GM21360 (cell line): ENCODE measurements around the gene FANCC.
"Not testable (repeated sequence)": the region's sequence is repeated elsewhere in the genome, so short reads cannot be mapped to it uniquely, and the experiment has no call there.

Source experiments
- ATAC-seq: cut with Tn5 transposase; IDR thresholded peaks from one replicate; pipeline ENCODE4 v1.9.1; 2021; ENCODE audit warnings: mild to moderate bottlenecking, moderate library complexity; ENCODE audit not compliant: unreplicated experiment

Gene FANCC

DNA sequence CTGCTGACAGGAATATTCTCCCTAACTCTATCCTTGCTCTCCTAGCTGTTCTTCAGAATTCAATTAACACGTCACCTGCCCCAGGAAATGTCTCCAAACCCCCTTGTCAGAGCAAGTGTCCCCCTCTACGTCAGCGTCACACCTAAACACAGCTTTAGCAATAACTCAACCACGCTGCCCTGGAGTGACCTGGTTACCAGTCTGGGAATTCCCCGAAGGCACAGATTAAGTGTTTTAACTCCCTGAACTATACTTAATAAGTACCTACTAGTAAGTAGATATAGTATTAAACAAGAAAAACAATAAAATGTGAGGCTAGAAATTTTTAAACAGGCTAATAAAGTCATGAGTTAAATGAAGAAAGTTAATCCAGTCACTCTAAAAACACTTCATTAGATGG is 78.4 kb downstream of the FANCC start:
- no peak for ATAC-seq

DNA sequence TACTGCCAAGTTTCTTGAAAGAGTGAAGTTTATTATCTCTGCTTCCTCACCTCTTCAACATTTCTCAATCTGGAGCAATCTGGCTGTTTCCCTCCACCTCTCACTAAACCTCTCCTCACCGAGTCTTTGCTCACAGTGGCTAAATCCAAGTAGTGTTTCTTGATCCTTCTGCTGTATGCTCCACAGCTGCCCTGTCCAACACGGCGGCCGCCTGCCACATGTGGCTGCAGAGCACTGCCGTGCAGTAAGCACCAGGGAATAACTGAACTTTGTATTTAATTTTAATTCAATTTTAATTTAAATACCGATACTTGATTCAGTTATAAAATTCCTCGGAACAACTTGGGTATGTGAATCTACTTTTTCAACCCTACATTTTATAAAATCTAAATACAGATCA is 80.2 kb downstream of the FANCC start:
- no peak for ATAC-seq

DNA sequence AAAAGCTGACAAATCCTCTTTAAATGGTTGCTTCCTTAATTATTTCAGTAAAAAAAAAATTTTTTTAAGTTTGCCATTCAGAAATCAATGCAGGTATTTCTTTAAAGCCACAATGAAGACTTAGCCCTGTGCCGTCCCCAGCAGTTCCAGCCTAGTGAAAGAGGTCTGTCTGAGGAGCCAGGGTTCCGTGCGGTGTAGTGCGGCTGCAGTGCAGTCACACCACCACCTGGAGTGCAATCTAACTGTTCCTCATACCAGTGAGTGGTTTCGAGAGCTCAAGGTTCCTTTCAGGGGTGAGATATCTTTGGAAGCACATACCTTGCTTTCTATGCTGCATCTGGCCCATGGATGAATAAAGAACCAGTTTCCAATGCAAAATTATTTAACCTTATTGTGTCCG is 87.5 kb downstream of the FANCC start:
- no peak for ATAC-seq

DNA sequence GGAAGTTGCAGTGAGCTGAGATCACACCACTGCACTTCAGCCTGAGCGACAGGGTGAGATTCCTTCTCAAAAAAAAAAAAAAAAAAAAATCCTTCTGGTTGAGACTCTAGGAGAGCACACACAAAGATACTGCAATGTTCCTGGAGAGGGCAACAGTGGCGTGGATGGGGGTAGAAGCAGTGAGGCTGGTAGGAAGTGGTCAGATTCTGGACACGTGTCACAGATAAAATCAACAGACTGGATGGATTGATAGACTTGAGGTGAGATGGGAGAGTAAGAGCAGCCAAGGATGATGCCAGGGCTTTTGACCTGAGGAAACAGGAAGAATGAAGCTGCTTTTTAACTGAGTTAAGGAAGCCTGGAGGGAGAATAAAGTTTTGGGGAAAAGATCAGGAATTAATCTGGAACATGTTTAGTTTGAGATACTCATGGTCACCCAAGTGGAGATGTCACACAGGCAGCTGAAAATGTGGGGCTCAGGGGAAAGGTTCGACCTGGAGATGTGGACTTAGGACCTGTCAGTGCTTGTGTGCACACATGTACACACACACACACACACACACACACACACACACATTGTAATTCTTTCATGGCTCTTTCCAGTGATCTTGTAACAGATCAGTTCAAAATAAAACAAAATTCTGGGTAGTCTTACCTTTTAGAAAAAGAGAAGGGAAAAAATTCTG is 88.1 kb downstream of the FANCC start:
- no peak for ATAC-seq

DNA sequence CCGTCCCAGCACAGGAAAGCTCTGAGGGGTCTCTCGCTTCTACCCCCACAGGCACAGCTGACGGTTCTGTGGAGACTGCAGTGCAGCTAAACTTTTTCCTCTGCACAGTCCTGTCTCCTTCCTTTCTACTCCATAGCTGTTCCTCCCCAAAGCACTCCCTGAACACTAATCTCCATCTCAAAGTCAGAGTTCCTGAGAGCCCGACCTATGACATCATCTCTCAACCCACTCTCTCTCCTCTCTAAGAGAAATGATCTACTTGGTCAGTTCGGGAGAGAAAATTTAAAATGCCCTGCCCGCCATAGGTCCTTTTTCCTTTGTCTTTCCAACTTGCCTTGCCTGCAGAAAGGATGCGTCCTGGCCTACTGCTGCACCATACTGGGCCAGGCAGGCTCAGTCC is 90.6 kb downstream of the FANCC start:
- no peak for ATAC-seq

DNA sequence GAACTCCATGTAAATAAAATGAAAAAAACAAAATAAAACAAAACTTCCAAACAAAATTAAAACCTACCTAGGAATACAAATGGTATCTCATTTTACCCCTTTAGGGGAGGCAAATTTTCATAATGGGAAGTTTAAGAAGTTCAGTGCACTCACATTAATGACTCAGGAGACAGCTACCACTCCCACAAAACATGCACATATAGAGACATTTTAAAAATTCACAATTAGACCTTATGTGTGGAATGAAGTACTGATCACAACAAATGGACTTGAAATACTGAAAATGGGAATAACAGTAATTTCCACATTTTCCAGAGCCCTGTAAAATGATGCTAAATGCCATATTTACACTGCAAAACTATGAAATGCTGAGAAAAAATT is 91.8 kb downstream of the FANCC start:
- ATAC-seq, result no peak

DNA sequence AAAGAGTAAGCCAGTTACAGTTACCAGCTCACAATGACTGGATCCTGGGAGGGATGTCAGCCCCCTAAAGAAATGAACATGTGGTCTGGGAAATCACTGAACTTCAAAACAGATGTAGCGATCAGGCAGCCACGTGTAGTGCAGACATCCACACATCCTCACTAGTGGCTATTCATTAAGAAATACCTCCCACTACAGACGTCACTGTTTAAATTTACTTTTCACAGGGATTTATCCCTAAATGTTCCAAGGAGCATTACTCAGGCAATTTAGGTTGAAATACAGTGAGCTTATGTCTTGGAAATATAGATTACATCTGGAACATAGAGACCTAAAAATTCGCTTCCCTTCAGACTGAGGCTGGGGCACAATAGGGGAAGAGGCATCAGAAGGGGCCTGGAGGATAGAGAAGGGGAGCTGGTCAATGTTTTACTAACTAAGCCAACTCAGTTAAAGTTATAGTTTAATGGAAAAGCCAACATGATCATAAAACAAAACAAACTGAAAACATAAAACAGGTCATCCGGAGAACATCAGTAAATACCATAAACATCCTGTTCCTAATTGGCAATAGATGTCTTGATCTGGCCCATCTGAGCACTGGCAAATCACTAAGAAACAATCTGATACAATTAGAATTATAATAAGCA is 92.3 kb downstream of the FANCC start:
- ATAC-seq, result no peak

DNA sequence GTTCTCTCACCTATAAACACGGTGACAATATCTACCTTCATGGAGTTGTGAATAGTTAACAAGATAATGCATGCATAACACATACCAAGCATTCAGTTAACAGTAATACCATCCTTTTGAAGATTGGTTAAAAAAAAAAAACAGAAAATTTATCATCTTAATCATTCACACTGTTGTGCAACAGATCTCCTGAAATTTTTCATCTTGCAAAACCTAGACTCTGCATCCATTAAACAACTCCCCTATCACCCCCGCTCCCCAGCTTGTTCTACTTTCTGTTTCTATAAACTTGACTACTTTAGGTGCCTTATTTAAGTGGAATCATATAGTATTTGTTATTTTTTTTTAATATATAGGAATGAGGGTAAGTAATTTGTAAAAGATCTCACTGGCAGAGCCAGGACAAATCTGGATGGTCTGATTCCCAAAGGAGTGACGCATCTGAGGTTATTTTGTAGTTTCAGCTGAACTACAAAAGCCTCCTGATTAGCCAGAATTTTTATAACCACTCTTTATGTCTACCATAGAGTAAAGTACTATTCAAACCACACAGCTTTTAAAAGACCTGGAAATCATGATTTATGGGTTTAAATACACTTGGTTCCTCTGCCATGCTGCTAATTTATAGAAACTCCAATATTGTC is 93.0 kb downstream of the FANCC start:
- ATAC-seq, result no peak

DNA sequence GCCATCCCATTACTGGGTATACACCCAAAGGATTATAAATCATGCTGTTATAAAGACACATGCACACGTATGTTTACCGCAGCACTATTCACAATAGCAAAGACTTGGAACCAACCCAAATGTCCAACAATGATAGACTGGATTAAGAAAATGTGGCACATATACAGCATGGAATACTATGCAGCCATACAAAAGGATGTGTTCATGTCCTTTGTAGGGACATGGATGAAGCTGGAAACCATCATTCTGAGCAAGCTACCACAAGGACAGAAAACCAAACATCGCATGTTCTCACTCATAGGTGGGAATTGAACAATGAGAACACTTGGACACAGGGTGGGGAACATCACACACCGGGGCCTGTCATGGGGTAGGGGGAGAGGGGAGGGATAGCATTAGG is 97.2 kb downstream of the FANCC start:
- not testable (repeated sequence) for ATAC-seq

DNA sequence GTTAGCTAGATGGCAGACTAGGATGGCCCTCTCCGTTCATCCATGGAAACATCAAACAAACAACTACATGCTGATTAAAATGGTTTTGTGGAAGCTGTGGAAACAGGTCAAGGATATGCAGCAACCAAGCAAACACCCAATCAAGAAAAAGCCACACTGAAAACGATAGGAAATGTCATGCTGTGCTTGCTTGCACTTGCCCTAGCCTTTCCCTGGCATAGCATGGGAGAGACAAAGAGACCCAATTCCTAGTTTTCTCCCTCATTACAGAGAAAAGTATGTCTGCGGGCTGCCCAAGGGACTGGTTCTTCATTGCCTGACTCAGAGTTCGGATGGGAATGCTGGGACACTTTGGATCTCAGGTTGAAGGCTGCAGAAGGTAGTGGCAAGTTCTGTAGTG is 98.7 kb downstream of the FANCC start:
- ATAC-seq, result no peak

DNA sequence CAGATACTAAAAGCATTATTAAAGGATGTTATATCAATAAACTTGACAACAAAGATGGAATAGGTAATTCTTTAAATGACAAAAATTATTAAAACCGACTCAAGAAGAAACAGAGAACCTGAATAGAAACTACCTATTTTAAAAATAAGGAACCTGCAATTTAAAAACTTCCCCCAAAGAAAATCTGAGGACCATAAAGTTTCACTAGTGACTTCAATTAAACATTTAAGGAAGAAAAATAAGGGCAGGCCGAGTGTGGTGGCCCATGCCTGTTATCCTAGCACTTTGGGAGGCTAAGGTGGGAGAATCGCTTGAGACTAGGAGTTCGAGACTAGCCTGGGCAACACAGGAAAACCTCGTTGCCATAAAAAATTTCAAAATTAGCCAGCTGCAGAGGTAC is 99.6 kb downstream of the FANCC start:
- no peak for ATAC-seq

DNA sequence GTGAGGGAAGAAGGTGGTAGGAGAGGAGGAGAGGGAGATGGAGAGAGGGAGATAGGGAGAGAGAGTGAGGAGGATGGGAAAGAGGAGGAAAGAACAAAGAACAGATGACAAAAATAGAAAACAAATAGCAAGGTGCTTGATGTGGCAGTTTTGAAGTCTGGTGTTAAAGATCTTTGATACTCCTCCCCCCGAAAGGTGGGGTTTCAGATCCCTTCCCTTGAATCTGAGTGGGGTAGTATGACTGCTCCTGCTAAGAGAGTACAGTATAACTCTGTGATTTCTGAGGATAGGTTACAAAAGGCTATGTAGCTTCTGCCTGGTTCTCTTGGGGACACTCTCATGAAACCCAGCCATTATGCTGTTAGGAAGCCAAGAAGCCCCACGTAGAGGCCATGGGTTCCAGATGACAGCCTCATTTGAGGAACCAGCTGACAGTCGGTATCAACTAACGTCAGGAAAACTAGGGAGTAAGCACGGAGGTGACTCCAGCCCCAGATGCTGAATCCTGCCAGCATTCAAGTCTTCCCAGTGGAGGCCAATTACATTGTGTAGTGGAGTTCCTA is 102.1 kb downstream of the FANCC start:
- no peak for ATAC-seq

DNA sequence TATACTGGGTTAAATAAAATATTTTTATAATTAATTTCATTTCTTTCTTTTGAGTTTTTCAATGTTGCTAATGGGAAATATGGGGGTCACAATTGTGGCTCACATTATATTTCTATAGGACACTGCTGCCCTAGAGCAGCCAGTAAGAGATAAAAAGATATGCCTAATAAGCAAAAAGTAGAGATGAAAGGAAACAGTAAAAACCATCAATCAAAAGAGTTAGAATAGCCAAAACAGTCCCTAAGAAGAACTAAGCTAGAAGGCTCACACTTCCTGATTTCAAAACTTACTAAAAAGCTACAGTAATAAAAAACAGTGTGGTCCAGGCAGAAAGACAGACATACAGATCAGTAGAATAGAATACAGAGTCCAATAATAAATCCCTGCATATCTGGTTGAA is 104.4 kb downstream of the FANCC start:
- ATAC-seq, result no peak

DNA sequence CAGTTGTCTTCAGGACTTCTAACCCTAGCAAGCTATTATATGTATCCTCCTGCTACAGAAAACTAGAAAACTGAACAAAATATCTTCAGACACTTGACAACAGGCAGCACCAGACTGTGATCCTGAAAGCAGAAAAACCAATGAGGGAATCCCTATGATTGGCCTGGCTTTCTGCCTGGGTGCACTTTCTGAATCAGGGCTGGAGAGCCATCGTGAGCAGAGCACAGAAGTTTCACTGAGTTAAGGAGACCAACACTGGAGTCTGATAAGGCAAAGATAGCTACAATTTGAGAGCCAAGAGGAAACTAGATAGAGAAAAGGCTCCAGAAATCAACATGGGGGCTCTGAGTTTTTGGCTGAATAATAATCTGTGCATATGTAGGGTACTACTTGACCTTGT is 106.5 kb downstream of the FANCC start:
- ATAC-seq, result no peak

DNA sequence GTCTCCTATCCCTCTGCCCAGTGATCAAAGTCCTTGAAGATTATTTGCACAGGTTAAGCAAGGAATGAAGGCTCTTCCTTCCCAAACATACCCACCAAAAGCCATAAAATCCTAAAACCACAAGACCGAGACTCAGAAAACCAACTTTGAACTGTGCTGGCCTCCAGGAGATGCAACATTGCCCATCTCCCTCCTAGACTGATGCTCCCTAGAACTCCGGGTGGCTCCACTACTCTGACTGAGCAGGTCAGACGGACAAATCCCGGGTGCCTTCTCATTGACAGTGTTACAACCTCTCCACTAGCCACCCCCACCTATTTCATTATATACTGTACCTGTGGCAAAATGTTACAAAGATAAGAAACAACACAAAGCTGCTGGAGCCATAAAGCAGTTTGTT is 110.1 kb downstream of the FANCC start:
- no peak for ATAC-seq

DNA sequence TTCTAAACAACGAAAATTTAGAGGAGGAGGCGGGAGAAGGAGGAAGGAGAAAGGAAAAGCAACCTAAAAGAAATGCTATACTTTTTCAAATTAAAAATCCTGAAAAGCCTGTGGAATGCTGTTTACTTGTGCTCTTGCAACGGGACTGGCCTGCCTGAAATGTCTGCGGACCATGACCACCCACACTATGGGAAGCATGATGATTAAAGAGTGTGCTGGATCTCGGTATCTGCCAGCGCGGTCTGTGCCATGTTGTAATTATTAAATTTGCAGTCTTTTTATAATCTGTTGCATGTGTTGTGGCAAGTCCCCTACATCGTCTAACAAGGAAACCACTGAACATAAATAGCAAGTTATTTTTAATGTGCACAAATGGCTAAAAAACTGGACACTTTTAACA is 111.4 kb downstream of the FANCC start:
- ATAC-seq, result no peak

DNA sequence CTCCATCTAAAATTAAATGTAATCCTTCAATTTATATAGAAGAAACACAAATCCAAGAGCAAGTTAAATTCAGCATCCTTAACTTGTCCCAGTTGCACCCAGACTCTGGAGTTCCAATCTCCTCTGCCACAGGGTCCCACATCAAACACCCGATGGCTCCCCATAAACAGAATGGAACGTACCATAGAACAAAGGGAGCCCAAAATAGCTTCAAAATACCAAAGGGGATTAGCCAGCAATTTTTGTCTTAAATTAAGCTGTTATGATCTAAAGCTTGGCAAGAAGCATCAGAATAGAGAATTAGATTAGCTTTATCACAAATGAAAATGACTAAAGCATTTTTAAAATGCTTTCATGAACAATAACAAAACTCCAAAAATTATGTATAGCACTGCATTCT is 112.8 kb downstream of the FANCC start:
- ATAC-seq, result no peak

DNA sequence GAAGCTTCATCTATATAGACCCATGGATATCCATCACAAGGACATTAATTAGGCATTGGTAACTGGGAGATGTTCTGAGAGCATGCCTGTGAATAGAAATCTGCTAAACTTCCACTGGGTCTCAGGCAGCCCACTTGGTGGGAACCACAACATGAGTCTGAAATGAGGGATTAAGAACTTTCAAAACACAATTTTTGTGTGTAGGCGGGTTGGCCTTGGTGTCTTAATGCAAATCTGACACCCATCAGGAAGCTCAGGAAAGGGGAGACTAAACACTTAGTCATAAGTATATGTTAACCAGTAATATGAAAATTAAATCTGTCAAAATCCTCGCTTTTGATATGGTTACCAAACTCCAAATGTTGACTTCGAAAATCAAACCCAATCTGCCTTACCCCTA is 113.2 kb downstream of the FANCC start:
- ATAC-seq, result no peak

DNA sequence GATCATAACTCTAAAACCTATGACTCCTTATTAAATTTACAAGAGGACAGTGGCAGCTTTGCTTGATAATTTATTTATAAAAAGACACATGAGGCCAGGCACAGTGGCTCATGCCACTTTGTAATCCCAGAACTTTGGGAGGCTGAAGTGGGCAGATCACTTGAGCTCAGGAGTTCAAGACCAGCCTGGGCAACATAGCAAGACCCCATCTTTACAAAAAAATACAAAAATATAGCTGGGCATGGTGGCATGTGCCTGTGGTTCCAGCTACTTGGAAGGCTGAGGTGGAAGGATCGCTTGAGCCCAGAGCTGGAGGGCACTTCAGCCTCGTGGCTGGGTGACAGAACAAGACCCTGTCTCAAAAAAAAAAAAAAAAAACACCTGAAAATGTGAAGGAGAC is 114.5 kb downstream of the FANCC start:
- not testable (repeated sequence) for ATAC-seq

DNA sequence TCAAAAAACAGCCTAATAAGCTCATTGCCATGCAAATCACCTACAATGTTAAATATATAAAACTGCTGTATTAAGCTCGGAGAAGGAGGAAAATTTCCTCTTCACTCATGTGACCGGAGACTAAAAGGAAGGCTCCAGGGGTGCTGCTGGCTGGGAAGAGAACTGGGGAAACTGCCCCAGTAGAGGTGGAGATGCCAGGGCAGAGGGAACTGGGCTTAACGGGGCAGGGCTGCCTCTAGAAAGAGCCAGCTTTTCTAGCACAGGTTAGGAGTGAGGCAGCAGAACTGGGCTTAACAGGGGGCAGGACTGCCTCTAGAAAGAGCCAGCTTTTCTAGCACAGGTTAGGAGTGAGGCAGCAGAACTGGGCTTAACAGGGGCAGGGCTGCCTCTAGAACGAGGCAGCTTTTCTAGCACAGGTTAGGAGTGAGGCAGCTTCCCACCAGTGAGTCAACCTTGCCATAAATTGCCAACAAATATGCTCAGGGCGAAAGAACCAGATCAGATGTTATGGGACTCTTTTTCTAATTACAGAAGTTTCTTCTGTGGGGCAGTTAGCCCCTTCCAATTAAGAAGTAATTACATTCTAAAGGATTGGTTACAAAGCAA is 115.3 kb downstream of the FANCC start:
- ATAC-seq, result no peak

DNA sequence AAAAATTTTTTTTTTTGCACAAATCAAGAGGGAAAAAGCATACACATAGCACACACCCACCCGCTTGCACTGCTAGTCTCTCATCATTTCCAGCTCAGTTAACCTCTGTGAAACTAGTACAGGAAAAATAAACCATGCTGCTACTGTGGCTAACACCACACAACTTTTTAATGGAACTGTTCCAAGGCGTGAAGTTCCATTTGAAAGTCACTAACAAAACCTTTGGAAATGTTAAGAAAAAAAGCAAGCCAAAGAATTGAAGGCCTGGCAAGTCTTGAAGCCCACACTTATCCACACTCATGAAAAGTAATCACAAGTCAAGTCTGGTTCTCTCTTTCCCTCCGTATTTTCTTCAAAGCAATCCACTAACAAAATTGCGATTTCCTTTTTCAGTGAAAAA is 116.3 kb downstream of the FANCC start:
- ATAC-seq, result no peak
